ENCODE data around the gene COG1. TPM values are rescaled to one million over a fixed set of nuclear protein-coding genes. Genes with fewer than 3 reads are reported as not detected.

The COG1 gene
- total and polyA plus RNA-seq, 2 donors (not counting 3 experiments of a cell fraction or from before 2014, with no cell fraction given) = 26.2 to 39.0 TPM

GRCh38 chr17:73208139-73208827, 15.4 kb downstream of the COG1 start:
- intact Hi-C loops (cut with micrococcal nuclease) = no loop called here

GRCh38 chr17:73209436-73209835, 16.6 kb downstream of the COG1 start:
- FAIRE-seq (no peak), DNase-seq (ENCODE audit: low read depth, low spot score) (no peak)
- H3K4me1 ChIP-seq (ENCODE audit: control insufficient read depth, extremely low read depth, insufficient read depth, low read length) = no peaks in the 10 kb centered on the region
- H3K79me2 ChIP-seq (ENCODE audit: control insufficient read depth, insufficient read depth, low read length) = peaks cover 1% of the 10 kb centered on the region
- no peak overlapping the region for H3K27ac ChIP-seq (ENCODE audit: insufficient read depth, low read depth, low read length)
- no TSS peak for BruUV-seq (replicated peaks)
- H3K27me3 ChIP-seq (ENCODE audit: control insufficient read depth in 2 of 2, insufficient read depth in 2 of 2, low read length in 2 of 2) = no peaks in the 10 kb centered on the region
- H3K4me3 ChIP-seq (replicated peaks in 1 of 3; ENCODE audit: insufficient read depth in 1 of 3, low read depth in 1 of 3, low read length in 3 of 3) = no peak overlapping the region
- ChIA-PET CTCF (interaction anchor here (1.3 kb wide), 1 partner anchor 13 kb away, joined by 5 read pairs; no protein-coding TSS in a partner anchor), POLR2A (no interaction called here)
- no peaks in the 10 kb centered on the region for H3K9me1 ChIP-seq (replicated peaks; ENCODE audit: control insufficient read depth, extremely low read depth, insufficient read depth, low read length)
- no peak overlapping the region for H3K4me2 ChIP-seq (ENCODE audit: insufficient read depth, low read length)
- intact Hi-C loops (cut with micrococcal nuclease) = no loop called here
- peaks cover 6 to 28% of the 10 kb centered on the region in 2 experiments for H3K36me3 ChIP-seq (ENCODE audit: control insufficient read depth in 2 of 2, extremely low read depth in 1 of 2, insufficient read depth in 2 of 2, low read length in 2 of 2)
- no peak overlapping the region for H2AFZ ChIP-seq (ENCODE audit: low read depth, low read length)
- dilution Hi-C loops (cut with MboI; ENCODE audit: extremely low pct_ligation_motif_present, low sequenced_read_pairs) = no loop called here
- no peak overlapping the region for H3K9ac ChIP-seq (replicated peaks; ENCODE audit: extremely low read depth, insufficient read depth, low read length)
- H4K20me1 ChIP-seq (replicated peaks; ENCODE audit: control insufficient read depth, extremely low read depth, insufficient read depth, low read length) = no peaks in the 10 kb centered on the region
- H3K9me3 ChIP-seq (replicated peaks; ENCODE audit: control insufficient read depth, insufficient read depth, low read length) = no peaks in the 10 kb centered on the region
- TF ChIP-seq MAX (IDR thresholded peaks at IDR 0.05; ENCODE audit: insufficient read depth, insufficient read length) (no peak), CTCF (IDR thresholded peaks at IDR 0.05; ENCODE audit: extremely low read depth in 1 of 2, insufficient read depth in 1 of 2, low read depth in 1 of 2, low read length in 2 of 2) (no peak), FOS (IDR thresholded peaks at IDR 0.05; ENCODE audit: borderline replicate concordance, insufficient read depth, low read length) (no peak), MYC (IDR thresholded peaks at IDR 0.05; ENCODE audit: low read depth, low read length) (no peak), JUN (IDR thresholded peaks at IDR 0.05; ENCODE audit: borderline replicate concordance, insufficient read depth, insufficient read length, low read depth) (no peak), EZH2 (IDR thresholded peaks at IDR 0.05; ENCODE audit: borderline replicate concordance, low read depth, low read length, severe bottlenecking) (no peak), POLR2AphosphoS5 (IDR thresholded peaks at IDR 0.05; ENCODE audit: insufficient read depth, low read depth, low read length) (no peak), GATA2 (IDR thresholded peaks at IDR 0.05; ENCODE audit: insufficient read depth, insufficient read length, low read depth, low read length) (no peak)

More at GRCh38 chr17:73208139-73208827, 15.4 kb downstream of the COG1 start:
- ChIA-PET CTCF (interaction anchor here (1.3 kb wide), 1 partner anchor 12 kb away, joined by 5 read pairs; no protein-coding TSS in a partner anchor), POLR2A (no interaction called here)
- no peaks in the 10 kb centered on the region for H4K20me1 ChIP-seq (replicated peaks; ENCODE audit: control insufficient read depth, extremely low read depth, insufficient read depth, low read length)
- H3K9me1 ChIP-seq (replicated peaks; ENCODE audit: control insufficient read depth, extremely low read depth, insufficient read depth, low read length) = no peaks in the 10 kb centered on the region
- peaks cover 1% of the 10 kb centered on the region for H3K79me2 ChIP-seq (ENCODE audit: control insufficient read depth, insufficient read depth, low read length)
- H3K4me2 ChIP-seq (ENCODE audit: insufficient read depth, low read length) = no peak overlapping the region
- TF ChIP-seq POLR2AphosphoS5 (IDR thresholded peaks at IDR 0.05; ENCODE audit: insufficient read depth, low read depth, low read length) (no peak), MYC (IDR thresholded peaks at IDR 0.05; ENCODE audit: low read depth, low read length) (no peak), MAX (IDR thresholded peaks at IDR 0.05; ENCODE audit: insufficient read depth, insufficient read length) (no peak)
- BruUV-seq (replicated peaks) = TSS peak; percentile 18
- dilution Hi-C loops (cut with MboI; ENCODE audit: extremely low pct_ligation_motif_present, low sequenced_read_pairs) = no loop called here
- FAIRE-seq = peak; percentile 37
- H3K4me3 ChIP-seq (replicated peaks in 1 of 3; ENCODE audit: insufficient read depth in 1 of 3, low read depth in 1 of 3, low read length in 3 of 3) = no peak overlapping the region
- peaks cover 6 to 28% of the 10 kb centered on the region in 2 experiments for H3K36me3 ChIP-seq (ENCODE audit: control insufficient read depth in 2 of 2, extremely low read depth in 1 of 2, insufficient read depth in 2 of 2, low read length in 2 of 2)
- no peak for DNase-seq (ENCODE audit: low read depth, low spot score)
- no peak overlapping the region for H2AFZ ChIP-seq (ENCODE audit: low read depth, low read length)
- H3K9me3 ChIP-seq (replicated peaks; ENCODE audit: control insufficient read depth, insufficient read depth, low read length) = no peaks in the 10 kb centered on the region
- no peaks in the 10 kb centered on the region for H3K27me3 ChIP-seq (ENCODE audit: control insufficient read depth in 2 of 2, insufficient read depth in 2 of 2, low read length in 2 of 2)
- peaks cover 10% of the 10 kb centered on the region for H3K4me1 ChIP-seq (ENCODE audit: control insufficient read depth, extremely low read depth, insufficient read depth, low read length)
- no peak overlapping the region for H3K27ac ChIP-seq (ENCODE audit: insufficient read depth, low read depth, low read length)
- no peak overlapping the region for H3K9ac ChIP-seq (replicated peaks; ENCODE audit: extremely low read depth, insufficient read depth, low read length)

All from endothelial cell of umbilical vein (primary cell).